OCI-M1 (cell line): ENCODE data around the gene NEK5.
A peak's percentile ranks its signal among the peaks of the same experiment; 100 is the strongest.
"Not testable (repeated sequence)": the region's sequence is repeated elsewhere in the genome, so short reads cannot be mapped to it uniquely, and the experiment has no call there.

Source experiments
- DNase-seq: peaks from one replicate; lab custom pipeline; 2025; lab: John Stamatoyannopoulos, UW

Gene NEK5

GRCh38 chr13:52067237-52067636, 61.6 kb downstream of the NEK5 start:
- DNase-seq, result peak; percentile 81

- no peak for DNase-seq
These were observed 67.3 kb downstream of the NEK5 start for GRCh38 chr13:52061587-52061986.

- not testable (repeated sequence) for DNase-seq
These were observed 67.8 kb downstream of the NEK5 start for GRCh38 chr13:52061064-52061463.

- no peak for DNase-seq
These were observed 75.4 kb downstream of the NEK5 start for GRCh38 chr13:52053460-52053859.

- DNase-seq, result no peak
These were observed 77.5 kb downstream of the NEK5 start for GRCh38 chr13:52051400-52051799.

GRCh38 chr13:52048516-52048915, 80.4 kb downstream of the NEK5 start:
- no peak for DNase-seq

GRCh38 chr13:52047463-52047862, 81.4 kb downstream of the NEK5 start:
- no peak for DNase-seq

- DNase-seq, result no peak
These were observed 85.2 kb downstream of the NEK5 start for GRCh38 chr13:52043675-52044074.

- DNase-seq, result no peak
These were observed 92.8 kb downstream of the NEK5 start for GRCh38 chr13:52036037-52036436.

GRCh38 chr13:52034616-52035226, 94.2 kb downstream of the NEK5 start:
- no peak for DNase-seq

GRCh38 chr13:52033039-52033438, 95.8 kb downstream of the NEK5 start:
- DNase-seq, result no peak

- not testable (repeated sequence) for DNase-seq
These were observed 98.5 kb downstream of the NEK5 start for GRCh38 chr13:52030401-52030800.

- no peak for DNase-seq
These were observed 99.3 kb downstream of the NEK5 start for GRCh38 chr13:52029569-52029968.

GRCh38 chr13:52027832-52028231, 101.0 kb downstream of the NEK5 start:
- DNase-seq, result no peak

- DNase-seq, result no peak
These were observed 102.6 kb downstream of the NEK5 start for GRCh38 chr13:52026246-52026626.

- DNase-seq, result no peak
These were observed 103.2 kb downstream of the NEK5 start for GRCh38 chr13:52025475-52026245.

GRCh38 chr13:52024481-52024880, 104.4 kb downstream of the NEK5 start, which contains the start of gene UTP14C:
Gene UTP14C (plus strand): TSS chr13:52024691. CDS start chr13:52028805, 4,114 bp downstream.
- DNase-seq, result no peak

- no peak for DNase-seq
These were observed 106.5 kb downstream of the NEK5 start for GRCh38 chr13:52022356-52022755.

GRCh38 chr13:52020191-52020590, 108.7 kb downstream of the NEK5 start:
- no peak for DNase-seq

- DNase-seq, result no peak
These were observed 112.6 kb downstream of the NEK5 start for GRCh38 chr13:52016296-52016695.

- no peak for DNase-seq
These were observed 116.4 kb downstream of the NEK5 start for GRCh38 chr13:52012512-52012836.

- DNase-seq, result peak; percentile 99
These were observed 117.0 kb downstream of the NEK5 start, which contains the start of gene ALG11 for GRCh38 chr13:52011632-52012511. Gene ALG11 (plus strand): TSS chr13:52012398. CDS start chr13:52012419, 21 bp downstream.
